HG03025 (cell line): ENCODE results near the gene PPP1R3F.
A peak's percentile ranks its signal among the peaks of the same experiment; 100 is the strongest.

Experiments used
- ATAC-seq: cut with Tn5 transposase; IDR thresholded peaks from one replicate; pipeline ENCODE4 v1.9.1; 2021; ENCODE audit warnings: mild to moderate bottlenecking, moderate library complexity; ENCODE audit not compliant: unreplicated experiment, low FRiP score

The PPP1R3F gene, protein sequence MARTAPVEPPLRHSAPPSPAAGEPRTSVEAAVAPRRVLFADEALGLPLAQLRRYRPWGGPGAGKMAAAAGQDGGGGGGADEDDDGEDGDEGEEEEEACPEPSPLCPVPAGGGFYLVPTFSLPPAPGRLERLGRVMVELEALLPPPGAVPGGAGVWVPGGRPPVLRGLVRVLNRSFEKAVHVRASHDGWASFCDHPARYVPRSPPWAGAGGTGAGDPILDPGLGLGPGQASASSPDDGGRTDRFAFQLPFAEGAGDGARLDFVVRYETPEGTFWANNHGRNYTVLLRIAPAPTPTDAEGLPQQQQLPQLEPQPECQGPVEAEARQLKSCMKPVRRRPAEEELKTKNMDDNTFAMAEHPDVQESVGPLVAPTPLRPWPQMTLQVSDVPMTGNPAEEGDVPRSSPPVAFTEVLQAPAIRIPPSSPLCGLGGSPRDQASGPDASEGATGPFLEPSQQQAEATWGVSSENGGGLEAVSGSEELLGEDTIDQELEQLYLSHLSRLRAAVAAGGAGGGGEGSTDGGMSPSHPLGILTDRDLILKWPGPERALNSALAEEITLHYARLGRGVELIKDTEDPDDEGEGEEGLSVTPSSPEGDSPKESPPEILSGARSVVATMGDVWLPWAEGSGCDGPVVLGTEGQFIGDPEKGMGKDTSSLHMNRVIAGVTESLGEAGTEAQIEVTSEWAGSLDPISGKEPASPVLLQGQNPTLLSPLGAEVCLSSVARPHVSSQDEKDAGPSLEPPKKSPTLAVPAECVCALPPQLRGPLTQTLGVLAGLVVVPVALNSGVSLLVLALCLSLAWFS

DNA sequence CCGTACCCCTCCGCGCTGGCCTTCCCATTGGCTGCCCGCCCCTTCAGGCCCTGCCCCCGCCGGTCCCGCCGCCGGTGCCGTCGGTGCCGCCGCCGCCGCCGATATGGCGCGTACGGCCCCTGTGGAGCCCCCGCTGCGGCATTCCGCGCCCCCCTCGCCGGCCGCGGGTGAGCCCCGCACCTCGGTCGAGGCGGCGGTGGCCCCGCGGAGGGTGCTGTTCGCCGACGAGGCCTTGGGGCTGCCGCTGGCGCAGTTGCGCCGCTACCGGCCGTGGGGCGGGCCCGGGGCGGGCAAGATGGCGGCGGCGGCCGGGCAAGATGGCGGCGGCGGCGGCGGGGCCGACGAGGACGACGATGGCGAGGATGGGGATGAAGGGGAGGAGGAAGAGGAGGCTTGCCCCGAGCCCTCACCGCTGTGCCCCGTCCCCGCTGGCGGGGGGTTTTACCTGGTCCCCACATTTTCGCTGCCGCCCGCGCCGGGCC is at the start of gene PPP1R3F:
PPP1R3F (plus strand) TSS at position 27 of the 482 bp plus-strand sequence; CDS start at position 104, 77 bp downstream.
- ATAC-seq, result peak; percentile 7

DNA sequence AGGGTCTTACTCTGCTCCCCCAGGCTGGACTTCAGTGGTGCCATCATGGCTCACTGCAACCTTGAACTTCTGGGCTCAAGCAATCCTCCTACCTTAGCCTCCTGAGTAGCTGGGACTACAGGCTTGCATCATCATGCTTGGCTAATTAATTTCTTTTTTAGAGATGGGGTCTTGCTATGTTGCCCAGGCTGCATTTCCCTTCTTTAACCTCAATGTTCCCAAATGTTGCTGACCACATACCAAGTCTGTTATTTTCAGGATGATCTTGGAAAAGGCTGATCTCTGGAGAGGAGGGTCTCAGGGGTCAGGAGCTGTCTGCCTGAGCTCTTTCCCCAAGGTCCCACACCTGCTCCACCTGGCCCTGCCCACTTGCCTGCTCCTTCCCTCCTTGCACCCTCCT is 49.5 kb upstream of the PPP1R3F start:
- no peak for ATAC-seq

DNA sequence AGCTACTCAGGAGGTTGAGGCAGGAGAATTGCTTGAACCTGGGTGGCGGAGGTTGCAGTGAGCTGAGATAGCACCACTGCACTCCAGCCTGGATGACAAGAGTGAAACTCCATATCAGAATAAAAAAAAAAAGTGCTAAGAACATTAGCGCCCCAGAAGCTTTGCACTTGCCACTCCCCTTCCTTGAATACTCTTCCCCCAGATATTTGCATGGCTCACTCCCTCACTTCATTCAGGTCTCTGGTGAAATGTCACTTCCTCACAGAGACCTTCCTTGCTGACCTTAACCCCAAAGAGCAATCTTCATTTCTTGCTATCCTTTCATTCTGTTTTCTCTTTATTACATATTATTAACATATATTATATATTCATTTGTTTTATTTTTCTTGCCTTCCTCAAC is 47.7 kb upstream of the PPP1R3F start:
- ATAC-seq, result no peak

DNA sequence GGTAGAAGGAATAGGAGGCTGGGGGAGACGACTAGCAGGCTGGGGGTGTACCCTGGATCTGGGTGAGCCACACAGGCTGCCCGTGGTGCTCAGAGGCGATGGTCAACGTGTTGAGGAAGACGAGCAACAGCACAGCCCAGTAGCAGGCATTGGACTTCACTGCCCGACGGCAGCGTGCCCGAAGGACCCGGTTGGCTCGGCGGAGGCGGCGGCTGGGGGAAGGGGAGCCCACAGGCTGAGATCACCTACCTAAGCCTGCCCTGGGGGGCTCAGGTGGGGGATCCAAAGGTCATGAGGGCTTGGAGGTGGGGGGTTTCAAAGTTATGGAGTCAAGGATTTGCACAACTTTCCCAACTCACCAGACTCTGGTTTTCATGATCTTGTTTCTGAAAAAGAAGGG is 43.7 kb upstream of the PPP1R3F start:
- no peak for ATAC-seq

DNA sequence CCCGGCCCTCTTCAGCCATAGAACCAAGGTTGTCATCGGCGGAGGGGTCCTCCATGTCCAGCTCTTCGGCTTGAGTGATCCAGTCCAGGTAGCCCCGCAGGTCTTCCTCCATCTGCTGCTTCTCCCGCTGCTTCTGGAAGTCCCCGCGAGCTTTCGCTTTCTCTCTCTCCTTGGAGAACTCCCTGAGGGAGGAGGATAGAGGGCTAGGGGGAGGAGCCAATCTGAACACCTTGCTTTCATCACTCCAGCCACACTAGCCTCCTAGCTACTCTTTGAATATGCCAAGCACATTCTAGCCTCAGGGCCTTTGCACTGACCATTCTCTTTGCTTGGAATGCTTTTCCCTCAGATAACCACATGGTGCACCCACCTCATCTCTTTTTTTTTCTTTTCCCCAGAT is 42.6 kb upstream of the PPP1R3F start:
- no peak for ATAC-seq

DNA sequence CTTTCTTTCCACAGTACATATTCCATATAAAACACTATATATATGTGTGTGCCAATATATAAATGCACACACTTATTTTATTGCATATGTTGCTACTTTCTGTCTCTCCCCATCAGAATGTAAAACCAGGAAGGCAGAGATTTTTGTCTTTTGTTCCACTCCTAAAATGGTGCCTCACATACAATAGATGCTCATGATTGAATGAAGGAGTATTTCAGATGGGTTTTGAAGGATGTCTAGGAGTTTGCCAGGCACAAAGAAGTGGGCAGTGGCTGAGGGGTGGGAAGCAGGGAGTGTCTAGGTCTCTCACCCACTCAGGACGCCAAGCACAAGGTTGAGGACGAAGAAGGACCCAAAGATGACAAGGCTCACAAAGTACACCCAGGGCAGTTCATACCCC is 41.9 kb upstream of the PPP1R3F start:
- no peak for ATAC-seq

DNA sequence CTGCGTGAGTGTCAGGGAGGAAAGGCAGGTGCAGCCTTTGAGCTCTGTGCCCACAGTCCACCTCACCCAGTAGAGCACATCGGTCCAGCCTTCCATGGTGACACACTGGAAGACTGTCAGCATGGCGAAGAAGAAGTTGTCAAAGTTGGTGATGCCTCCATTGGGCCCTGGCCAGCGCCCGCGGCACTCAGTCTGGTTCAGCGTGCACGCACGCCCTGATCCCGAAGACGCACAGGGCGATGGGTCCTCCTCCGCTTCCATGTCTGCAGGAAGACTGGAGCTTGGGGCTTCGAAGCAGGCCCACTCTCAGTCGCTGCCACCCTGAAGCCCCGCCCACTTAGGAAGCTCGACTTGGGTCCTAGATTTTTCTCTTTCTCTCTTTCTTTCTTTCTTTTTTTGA is 41.4 kb upstream of the PPP1R3F start:
- ATAC-seq, result no peak

DNA sequence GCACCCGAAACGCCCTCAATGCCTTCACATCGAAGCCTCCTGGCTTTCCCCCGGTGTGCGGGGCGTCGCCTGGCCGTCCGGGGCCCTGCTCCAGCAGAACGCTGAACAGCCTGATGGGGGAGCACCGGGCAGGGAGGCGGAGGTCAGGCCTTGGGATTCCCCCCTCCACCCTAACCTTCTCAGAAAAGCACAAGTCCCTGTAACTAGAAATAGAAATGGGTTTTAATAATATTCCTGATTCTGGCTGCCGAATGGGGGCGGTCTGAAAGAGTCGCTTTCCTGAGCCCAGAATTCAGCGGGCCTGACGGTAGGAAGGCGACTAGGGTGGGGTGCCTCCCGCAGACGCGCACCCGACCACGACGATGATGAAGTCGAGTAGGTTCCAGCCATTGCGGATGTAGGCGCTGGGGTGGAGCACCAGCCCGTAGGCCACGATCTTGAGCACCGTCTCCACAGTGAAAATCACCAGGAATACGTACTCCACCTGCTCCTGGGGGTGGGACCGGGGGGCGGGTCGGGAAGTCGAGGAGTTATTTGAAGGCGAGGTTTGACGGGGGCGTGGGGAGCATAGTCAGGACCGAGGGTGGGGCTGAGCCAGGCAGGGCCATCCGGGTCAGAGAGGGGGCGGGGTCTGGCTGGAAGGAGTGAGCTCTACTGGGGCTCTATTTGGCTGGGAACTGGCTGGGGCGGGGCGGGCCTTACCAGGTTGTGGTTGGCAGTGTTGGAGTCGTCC is 38.9 kb upstream of the PPP1R3F start:
- ATAC-seq, result no peak

DNA sequence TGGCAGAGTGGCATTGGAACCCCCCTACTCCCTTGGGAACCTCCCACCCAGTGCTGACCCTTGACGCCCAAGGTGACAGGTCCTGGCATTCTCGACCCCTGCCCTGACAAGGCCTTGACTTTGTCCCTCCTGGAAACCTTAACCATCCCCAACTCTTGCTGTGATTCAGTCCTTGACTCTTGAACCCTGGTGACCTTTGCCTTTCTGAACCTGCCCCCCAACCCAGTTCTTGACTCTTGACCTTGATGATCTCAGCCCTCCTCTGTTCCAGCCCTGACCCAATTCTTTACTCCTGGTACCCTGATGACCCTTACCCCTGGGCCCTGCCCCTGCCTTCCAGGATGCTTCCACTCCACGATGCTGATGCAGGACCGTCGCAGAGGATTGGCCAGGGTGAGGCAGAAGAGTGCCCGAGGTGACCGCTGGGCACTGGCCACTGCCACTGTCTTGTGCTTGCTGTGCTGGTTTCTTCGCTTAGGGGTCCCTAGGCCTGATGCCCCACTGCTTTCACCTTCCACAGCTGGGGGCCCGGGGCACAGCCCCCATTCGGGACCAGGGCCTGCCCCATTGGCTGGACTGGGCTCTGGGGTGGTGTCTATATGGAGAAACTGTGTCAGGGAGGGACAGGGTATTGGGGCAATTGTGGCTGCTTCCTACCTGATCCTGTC is 38.1 kb upstream of the PPP1R3F start:
- no peak for ATAC-seq

DNA sequence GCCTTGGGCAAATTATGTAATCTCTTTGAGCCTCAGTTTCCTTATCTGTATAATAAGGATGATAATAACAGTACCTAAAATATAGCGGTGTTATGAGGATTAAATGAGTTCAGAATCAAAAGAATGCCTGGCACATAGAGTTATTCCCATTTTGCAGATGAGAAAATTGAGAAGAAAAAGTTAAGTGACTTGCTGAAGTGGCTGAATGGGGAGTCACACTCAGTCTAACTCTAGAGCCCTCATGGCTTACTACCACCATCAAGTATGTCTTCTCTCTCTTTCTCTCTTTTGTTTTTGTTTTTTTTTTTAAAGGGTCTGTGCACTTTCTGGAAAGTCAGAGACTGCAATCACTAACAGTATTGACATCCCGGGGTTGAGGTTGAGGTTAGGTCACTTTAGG is 37.1 kb upstream of the PPP1R3F start:
- ATAC-seq, result no peak

DNA sequence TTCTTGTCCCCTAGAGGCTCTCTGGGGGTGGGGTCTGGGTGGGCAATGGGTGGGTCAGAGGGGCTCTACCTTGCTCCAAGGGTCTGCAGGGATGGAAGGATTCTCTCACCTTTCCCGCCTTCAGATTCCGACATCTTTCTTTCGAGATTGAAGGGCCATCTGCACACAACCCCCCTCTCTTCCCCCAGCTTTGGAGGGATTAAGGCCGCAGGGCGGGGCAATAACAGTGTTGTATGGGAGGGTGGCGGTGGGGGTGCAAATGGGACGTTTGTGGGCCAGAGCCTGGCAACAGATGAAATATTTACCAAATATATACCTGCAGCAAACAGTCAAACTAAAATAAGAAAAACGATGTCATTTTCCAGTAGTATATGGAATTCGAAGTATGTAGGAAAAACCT is 36.4 kb upstream of the PPP1R3F start, which contains the start of gene CACNA1F:
CACNA1F (minus strand) TSS at position 165 of the 400 bp plus-strand sequence; CDS start at position 134, 31 bp downstream.
- no peak for ATAC-seq

DNA sequence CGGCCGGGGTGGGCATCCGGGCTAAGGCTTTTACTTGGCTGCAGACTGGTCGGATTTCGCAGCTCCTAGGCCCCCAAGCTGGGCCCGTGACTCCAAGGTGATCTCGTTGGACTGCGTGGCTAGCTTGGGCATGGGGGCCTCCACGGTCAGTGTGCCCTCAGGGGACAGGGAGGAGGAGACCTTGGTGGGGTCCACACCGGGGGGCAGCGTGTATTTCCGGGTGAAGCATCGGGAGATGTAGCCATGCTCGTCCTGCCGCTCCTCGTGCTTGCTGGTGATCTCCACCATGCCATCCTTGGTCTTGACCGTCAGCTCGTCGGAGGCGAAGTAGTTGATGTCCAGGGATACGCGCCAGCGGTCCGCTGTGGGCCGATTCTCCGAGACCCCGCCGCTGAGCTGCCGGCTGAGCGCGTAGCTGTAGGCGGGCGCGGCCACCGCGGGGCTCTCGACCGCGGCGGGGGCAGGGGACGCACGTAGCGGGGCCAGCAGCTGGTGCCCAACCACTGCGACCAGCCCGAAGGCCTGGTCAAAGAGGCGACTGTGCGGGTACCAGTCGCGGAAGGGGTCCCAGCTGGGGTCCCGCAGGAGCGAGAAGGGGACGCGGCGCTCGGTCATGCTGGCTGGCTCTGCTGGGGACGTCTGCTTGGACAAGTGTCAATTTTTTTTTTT is 35.6 kb upstream of the PPP1R3F start:
- no peak for ATAC-seq

DNA sequence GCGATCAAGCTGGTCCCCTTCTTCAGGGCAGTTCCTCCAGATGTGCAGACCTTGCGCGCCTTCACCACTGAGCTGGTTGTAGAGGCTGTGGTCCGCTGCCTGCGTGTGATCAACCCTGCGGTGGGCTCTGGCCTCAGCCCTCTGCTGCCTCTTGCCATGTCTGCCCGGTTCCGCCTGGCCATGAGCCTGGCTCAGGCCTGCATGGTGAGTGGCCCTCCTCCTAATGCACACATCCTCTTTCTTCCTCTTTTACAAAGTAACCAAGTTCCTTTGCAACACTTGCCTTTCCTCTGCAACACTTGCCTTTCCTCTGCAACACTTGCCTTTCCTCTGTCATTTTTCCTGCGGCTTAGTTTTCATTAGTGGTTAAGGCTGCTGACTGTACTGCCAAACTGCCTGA is 32.5 kb upstream of the PPP1R3F start:
- no peak for ATAC-seq

DNA sequence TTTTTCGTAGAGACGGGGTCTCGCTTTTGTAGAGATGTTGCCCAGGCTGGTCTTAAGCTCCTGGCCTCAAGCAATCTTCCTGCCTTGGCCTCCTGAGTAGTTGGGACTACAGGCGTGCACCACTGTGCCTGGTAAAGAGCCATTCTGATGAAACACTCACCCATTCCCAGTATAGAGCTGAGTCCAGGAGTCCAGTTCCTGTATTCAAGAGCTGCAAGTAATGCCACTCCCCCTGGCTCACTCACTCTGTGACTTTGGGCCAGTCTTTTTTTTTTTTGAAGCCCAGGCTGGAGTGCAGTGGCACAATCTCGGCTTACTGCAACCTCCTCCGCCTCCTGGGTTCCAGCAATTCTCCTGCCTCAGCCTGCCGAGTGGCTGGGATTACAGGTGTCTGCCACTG is 30.9 kb upstream of the PPP1R3F start:
- ATAC-seq, result no peak

DNA sequence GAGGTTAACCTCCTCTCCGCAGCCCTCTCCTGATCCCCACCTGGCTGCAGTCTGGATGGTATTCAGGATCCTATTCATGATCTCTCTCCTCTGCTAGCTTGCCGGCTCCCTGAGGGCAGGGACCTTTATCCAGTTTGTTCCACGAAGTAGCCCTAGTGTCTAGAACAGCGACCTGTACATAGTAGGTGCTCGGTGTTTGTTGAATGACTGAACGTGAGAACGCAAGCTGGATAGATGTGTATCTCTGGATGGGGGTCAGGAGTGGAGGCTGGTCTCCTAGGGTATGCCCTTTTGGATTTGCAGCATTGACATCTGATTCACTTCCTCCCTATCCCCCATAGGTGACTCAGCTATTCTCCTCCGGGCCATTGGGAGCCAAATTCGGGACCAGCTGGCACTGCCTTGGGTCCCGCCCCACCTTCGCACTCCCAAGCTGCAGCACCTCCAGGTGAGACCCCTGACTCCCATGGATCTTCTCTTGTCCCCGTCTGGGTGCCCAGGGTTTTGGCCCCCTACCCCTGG is 27.0 kb upstream of the PPP1R3F start:
- ATAC-seq, result no peak

DNA sequence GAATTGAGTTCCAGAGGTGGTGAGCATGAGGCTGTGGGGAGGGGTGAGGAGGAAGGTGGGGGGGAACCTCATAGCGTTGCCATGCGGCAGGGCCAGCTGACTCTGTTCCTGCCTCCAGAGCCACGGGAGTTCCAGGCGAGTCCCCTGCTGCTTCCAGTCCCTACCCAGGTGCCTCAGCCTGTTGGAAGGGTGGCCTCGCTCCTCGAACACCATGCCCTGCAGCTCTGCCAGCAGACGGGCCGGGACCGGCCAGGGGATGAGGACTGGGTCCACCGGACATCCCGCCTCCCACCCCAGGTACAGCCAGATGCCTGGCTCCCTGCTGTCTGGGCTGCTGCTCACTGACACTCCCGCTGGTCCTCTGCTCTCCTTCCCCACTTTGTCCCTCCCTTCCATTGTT is 26.4 kb upstream of the PPP1R3F start:
- ATAC-seq, result no peak

DNA sequence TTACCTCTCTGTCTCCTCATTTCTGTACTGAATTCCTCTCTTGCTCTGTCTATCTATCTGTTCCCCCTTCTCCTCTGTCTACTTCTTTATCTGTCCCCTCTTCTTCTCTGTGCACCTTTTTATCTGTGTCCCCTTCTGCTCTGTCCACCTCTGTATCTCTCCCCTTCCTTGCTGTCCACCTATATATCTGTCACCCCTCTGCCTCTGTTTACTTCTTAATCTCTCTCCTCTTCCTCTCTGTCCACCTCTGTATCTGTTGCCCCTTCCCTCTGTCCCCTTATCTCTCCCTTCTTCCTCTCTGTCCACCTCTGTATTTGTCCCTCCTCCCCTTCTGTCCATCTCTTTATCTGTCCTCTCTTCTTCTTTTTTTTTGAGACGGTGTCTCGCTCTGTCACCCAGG is 25.4 kb upstream of the PPP1R3F start:
- no peak for ATAC-seq

DNA sequence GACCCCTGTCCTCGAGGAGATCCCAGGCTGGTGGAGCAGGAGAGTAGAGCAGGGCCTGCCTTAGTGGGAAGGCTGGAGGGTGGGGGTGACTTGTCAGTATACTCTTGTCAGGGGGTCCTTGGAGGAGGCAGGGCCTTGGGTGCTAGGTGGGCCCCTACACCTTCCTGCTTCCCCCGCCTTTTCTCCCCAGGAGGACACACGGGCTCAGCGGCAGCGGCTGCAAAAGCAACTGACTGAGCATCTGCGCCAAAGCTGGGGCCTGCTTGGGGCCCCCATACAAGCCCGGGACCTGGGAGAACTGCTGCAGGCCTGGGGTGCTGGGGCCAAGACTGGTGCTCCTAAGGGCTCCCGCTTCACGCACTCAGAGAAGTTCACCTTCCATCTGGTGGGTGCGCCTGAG is 23.1 kb upstream of the PPP1R3F start:
- no peak for ATAC-seq

DNA sequence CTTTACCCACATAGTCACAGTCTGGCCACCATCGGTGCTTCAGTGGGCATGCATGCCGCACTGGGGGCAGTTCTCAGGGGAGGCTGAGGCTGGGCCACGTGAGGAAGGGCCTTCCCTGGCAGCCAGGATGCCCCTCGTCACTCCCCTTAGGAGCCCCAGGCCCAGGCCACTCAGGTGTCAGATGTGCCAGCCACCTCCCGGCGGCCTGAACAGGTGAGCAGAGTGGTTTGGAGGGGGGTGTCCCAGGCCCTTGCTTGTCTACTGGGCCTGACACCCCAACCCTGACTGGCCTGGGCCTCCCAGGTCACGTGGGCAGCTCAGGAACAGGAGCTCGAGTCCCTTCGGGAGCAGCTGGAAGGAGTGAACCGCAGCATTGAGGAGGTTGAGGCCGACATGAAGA is 22.2 kb upstream of the PPP1R3F start:
- no peak for ATAC-seq
